ENCODE measurements around the gene TULP4. TPM values are rescaled to one million over a fixed set of nuclear protein-coding genes. Genes with fewer than 3 reads are reported as not detected.

Gene TULP4
- polyA plus RNA-seq, 1 donor (not counting 4 experiments of a cell fraction or from before 2014, with no cell fraction given): 13.1 TPM

- Histone ChIP-seq H3K9me1 (ENCODE audit: control insufficient read depth, extremely low read depth, insufficient read depth, low read length) (no peaks in the 10 kb centered on the region), H3K4me2 (ENCODE audit: control insufficient read depth, extremely low read depth, insufficient read depth, low read depth, low read length) (no peak overlapping the region), H3K9ac (ENCODE audit: control insufficient read depth, extremely low read depth, insufficient read depth, low read length) (no peak overlapping the region), H3K4me3 (ENCODE audit: control insufficient read depth in 2 of 3, extremely low read depth in 1 of 3, insufficient read depth in 2 of 3, low read depth in 1 of 3, low read length in 3 of 3) (no peak overlapping the region), H4K20me1 (ENCODE audit: control insufficient read depth, extremely low read depth, insufficient read depth, low read length) (no peaks in the 10 kb centered on the region), H3K79me2 (ENCODE audit: control insufficient read depth, insufficient read depth, low read length) (no peaks in the 10 kb centered on the region), H2AFZ (ENCODE audit: control insufficient read depth, low read length) (no peak overlapping the region), H3K36me3 (ENCODE audit: control insufficient read depth in 2 of 2, extremely low read depth in 1 of 2, insufficient read depth in 2 of 2, low read length in 2 of 2) (peaks cover 0 to 1% of the 10 kb centered on the region in 2 experiments), H3K4me1 (ENCODE audit: control insufficient read depth, extremely low read depth, insufficient read depth, low read length) (peaks cover 13% of the 10 kb centered on the region), H3K27ac (ENCODE audit: control insufficient read depth, insufficient read depth, low read length) (no peak overlapping the region), H3K9me3 (ENCODE audit: control insufficient read depth, low read depth, low read length) (no peaks in the 10 kb centered on the region), H3K27me3 (ENCODE audit: control insufficient read depth, extremely low read depth, insufficient read depth, low read length) (no peaks in the 10 kb centered on the region)
- dilution Hi-C loops (cut with MboI; ENCODE audit: extremely low pct_ligation_motif_present, low sequenced_read_pairs): no loop called here
- FAIRE-seq (no peak), DNase-seq (ENCODE audit: low read depth, low spot score) (no peak)
- no peak for TF ChIP-seq EZH2 (IDR thresholded peaks at IDR 0.05; ENCODE audit: low read length)
- TF ChIP-seq CTCF (optimal IDR thresholded peaks at IDR 0.05 in 1 of 3, IDR thresholded peaks at IDR 0.05 in 1 of 3, conservative IDR thresholded peaks at IDR 0.05 in 1 of 3; ENCODE audit: extremely low read depth in 1 of 3, insufficient read depth in 2 of 3, low read length in 3 of 3): no peak
These were observed 204.8 kb downstream of the TULP4 start for GRCh38 chr6:158517038-158517437.

- TF ChIP-seq EZH2 (IDR thresholded peaks at IDR 0.05; ENCODE audit: low read length) (no peak), CTCF (optimal IDR thresholded peaks at IDR 0.05 in 1 of 3, IDR thresholded peaks at IDR 0.05 in 1 of 3, conservative IDR thresholded peaks at IDR 0.05 in 1 of 3; ENCODE audit: extremely low read depth in 1 of 3, insufficient read depth in 2 of 3, low read length in 3 of 3) (no peak)
- Histone ChIP-seq H3K9ac (ENCODE audit: control insufficient read depth, extremely low read depth, insufficient read depth, low read length) (no peak overlapping the region), H3K4me2 (ENCODE audit: control insufficient read depth, extremely low read depth, insufficient read depth, low read depth, low read length) (no peak overlapping the region), H2AFZ (ENCODE audit: control insufficient read depth, low read length) (no peak overlapping the region), H3K4me1 (ENCODE audit: control insufficient read depth, extremely low read depth, insufficient read depth, low read length) (peaks cover 13% of the 10 kb centered on the region), H3K4me3 (ENCODE audit: control insufficient read depth in 2 of 3, extremely low read depth in 1 of 3, insufficient read depth in 2 of 3, low read depth in 1 of 3, low read length in 3 of 3) (no peak overlapping the region), H3K27me3 (ENCODE audit: control insufficient read depth, extremely low read depth, insufficient read depth, low read length) (no peaks in the 10 kb centered on the region), H3K9me1 (ENCODE audit: control insufficient read depth, extremely low read depth, insufficient read depth, low read length) (no peaks in the 10 kb centered on the region), H3K9me3 (ENCODE audit: control insufficient read depth, low read depth, low read length) (no peaks in the 10 kb centered on the region), H4K20me1 (ENCODE audit: control insufficient read depth, extremely low read depth, insufficient read depth, low read length) (no peaks in the 10 kb centered on the region), H3K79me2 (ENCODE audit: control insufficient read depth, insufficient read depth, low read length) (no peaks in the 10 kb centered on the region), H3K36me3 (ENCODE audit: control insufficient read depth in 2 of 2, extremely low read depth in 1 of 2, insufficient read depth in 2 of 2, low read length in 2 of 2) (peaks cover 0 to 1% of the 10 kb centered on the region in 2 experiments), H3K27ac (ENCODE audit: control insufficient read depth, insufficient read depth, low read length) (no peak overlapping the region)
- DNase-seq (ENCODE audit: low read depth, low spot score) (no peak), FAIRE-seq (no peak)
- dilution Hi-C loops (cut with MboI; ENCODE audit: extremely low pct_ligation_motif_present, low sequenced_read_pairs): no loop called here
These were observed 205.3 kb downstream of the TULP4 start for GRCh38 chr6:158517581-158517980.

Data from keratinocyte (primary cell).